ENCODE measurements around the gene RNF141.

DNA sequence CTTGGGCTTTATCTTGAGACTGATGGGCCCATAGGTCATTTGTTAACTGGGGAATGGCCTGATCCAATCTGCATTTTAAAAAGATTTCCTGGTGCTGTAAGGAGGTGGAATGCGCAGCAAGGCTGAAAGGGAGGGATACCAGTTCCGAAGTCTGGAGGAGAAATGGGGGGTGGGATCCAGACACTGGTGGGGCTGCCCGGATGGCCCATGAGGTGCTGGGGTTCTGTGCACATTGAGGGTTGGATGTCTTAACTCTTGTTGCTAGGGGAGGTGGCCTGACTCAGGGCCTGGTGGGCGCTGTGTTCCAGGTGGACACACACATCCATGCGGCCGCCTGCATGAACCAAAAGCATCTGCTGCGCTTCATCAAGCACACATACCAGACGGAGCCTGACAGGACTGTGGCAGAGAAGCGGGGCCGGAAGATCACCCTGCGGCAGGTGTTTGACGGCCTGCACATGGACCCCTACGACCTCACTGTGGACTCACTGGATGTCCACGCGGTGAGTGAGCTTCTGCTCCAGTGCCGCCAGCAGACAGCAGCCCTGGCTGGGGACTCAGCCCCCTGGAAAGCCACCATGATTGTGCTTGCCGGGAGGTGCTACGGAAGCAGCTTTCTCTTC is 47.8 kb downstream of the RNF141 start:
- no peak for TF ChIP-seq SMC3 (IDR thresholded peaks at IDR 0.05; ENCODE audit: borderline replicate concordance, low read length)
- no peak for TF ChIP-seq POLR2AphosphoS5 (IDR thresholded peaks at IDR 0.05; ENCODE audit: low read length)
- TF ChIP-seq, protein P1, sequence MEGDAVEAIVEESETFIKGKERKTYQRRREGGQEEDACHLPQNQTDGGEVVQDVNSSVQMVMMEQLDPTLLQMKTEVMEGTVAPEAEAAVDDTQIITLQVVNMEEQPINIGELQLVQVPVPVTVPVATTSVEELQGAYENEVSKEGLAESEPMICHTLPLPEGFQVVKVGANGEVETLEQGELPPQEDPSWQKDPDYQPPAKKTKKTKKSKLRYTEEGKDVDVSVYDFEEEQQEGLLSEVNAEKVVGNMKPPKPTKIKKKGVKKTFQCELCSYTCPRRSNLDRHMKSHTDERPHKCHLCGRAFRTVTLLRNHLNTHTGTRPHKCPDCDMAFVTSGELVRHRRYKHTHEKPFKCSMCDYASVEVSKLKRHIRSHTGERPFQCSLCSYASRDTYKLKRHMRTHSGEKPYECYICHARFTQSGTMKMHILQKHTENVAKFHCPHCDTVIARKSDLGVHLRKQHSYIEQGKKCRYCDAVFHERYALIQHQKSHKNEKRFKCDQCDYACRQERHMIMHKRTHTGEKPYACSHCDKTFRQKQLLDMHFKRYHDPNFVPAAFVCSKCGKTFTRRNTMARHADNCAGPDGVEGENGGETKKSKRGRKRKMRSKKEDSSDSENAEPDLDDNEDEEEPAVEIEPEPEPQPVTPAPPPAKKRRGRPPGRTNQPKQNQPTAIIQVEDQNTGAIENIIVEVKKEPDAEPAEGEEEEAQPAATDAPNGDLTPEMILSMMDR (IDR thresholded peaks at IDR 0.05 in 2 of 3, conservative IDR thresholded peaks at IDR 0.05 in 1 of 3; ENCODE audit: control insufficient read depth in 2 of 3, extremely low read depth in 1 of 3, insufficient read depth in 1 of 3, low read depth in 3 of 3, low read length in 3 of 3) = no peak
- no peak for TF ChIP-seq EZH2 (IDR thresholded peaks at IDR 0.05; ENCODE audit: borderline replicate concordance, control insufficient read depth, low read depth, low read length)
- TF ChIP-seq POLR2AphosphoS2 (IDR thresholded peaks at IDR 0.05; ENCODE audit: low read depth, low read length) = no peak
- no peak for TF ChIP-seq POLR2A (IDR thresholded peaks at IDR 0.05; ENCODE audit: low read depth, low read length)

Data from GM12878 (cell line).